Measurements from ENCODE around the gene VAV2.

Gene VAV2

GRCh38 chr9:133715295-133715865 is 276.7 kb downstream of the VAV2 start:
- no peak for DNase-seq

GRCh38 chr9:133714606-133715294 is 277.4 kb downstream of the VAV2 start:
- no peak for DNase-seq

GRCh38 chr9:133713960-133714495 is 278.1 kb downstream of the VAV2 start:
- no peak for DNase-seq

- no peak for DNase-seq
Measured at GRCh38 chr9:133713150-133713959, 278.8 kb downstream of the VAV2 start.

- no peak for DNase-seq
Measured at GRCh38 chr9:133712221-133713100, 279.7 kb downstream of the VAV2 start.
